GM19035 (cell line): ENCODE results near the gene LRRC4.

Experiments used
- ATAC-seq: cut with Tn5 transposase; IDR thresholded peaks from one replicate; pipeline ENCODE4 v1.9.1; 2021; ENCODE audit not compliant: unreplicated experiment

The LRRC4 gene

GRCh38 chr7:128030654-128031611 is at the start of gene LRRC4:
Gene LRRC4, minus strand, starts transcription at chr7:128031437. Its CDS starts 797 bp downstream, at chr7:128030640.
- peak; percentile 39 for ATAC-seq

GRCh38 chr7:128080169-128080568 is 48.9 kb upstream of the LRRC4 start:
- no peak for ATAC-seq

GRCh38 chr7:128078309-128078708 is 47.1 kb upstream of the LRRC4 start:
- ATAC-seq: no peak

DNA sequence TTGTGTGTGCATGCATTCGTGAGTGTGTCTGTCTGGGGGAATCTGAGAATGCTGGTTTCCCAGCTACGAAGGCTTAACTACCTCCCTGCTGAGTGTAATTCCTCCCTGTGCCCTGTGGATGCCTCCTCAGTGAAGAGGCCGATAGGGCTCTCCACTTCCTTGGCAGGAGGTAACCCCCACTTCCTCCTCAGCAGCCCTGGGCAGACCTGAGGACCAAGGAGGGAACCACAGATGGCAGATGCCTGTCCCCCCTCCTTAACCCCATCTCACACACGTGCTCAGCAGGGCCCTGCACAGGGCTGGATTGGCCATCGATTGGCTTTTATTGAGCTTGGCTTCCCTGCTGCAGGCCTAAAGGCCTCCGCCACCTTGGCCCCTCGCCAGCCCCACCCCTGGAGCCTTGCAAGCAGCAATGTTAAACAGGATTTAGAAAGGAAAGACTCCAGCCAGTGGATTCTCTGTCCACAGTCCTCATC is 45.6 kb upstream of the LRRC4 start:
- ATAC-seq: no peak

DNA sequence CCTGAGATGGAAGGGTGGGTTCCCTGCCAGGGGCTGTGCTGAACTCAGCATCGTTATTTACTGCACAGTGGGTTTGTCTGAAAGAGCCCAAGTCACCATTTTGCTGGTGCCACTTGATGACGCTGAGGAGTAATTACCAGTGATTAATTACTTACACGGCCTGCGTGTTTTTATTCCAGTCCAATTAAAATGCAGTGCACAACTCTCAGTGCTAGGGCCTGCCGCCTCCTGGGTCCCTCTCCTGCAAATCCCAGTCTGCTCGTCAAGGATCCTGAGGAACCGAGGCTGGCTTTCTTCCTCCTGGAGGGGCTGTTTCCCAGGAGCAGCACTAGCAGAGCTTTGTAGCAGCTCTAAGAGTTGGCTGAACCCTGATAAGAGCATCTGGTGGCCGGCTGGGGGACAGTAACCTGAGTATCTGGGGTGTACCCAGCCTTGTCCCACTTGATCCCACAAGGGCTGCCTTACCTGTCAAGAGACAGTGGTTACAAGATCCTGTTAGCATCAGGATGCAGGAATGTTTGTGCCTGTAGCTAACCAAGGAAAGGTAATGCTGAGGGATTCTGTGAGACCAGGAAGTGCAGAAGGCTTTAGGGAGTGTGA is 45.1 kb upstream of the LRRC4 start:
- no peak for ATAC-seq

DNA sequence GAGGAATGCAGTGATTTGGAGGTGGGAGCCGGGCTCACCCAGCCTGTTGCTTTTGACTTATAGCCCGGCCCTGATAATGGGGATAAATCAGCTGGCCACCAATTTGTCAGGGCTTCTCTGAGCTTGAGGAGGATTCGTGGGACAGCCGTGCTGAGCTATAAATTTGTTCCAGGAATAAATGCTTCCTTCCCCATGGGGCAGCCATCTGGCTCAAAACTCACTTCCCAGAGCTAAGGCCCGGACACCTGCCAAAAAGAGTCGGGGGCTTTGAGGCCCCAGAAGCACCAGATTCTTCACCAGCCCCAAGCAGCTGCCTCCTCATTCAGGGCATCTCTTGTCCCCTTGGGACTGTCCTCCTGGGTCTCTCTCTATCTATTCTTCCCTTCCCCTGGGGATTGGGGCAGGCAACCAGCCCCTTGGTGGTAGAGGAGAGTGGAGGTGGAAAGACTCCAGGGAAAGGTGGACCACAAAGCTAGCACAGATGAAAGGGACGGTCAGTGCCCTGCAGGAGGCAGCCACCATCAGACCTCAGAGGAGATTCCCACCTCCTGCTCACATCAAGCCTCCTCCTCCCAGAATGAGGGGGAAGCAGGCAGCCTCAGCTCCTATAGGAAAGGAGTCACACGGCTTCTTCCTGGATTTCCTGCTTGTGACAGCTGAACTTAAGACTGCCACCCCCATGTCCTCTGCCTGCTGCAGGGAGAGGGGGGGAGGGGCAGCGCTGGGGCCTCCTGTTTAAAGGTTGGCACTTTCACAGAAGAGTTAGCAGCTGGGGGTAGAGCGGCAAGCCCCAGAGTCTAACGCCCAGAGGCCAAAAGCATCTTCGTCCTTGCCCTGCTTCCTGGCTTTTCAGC is 44.2 kb upstream of the LRRC4 start:
- ATAC-seq: no peak

DNA sequence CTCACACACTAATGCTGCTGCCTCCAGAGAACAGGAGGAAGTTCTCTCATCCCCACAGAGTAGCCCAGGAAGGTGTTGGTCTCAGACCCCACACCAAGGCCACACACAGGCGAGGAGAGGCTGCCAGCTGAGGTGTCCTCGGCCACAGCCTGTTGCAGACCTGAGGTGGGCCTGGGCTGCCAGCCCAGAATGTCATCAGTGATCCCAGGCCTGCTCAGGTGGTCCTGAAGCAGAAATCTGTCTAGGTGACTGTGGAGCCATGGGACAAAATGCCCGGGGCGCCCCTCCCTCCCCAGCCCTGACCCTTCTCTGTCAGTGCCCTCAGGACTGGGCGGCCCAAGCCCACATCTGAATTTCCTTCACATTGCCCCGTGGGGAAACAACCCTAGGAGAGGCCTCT is 43.5 kb upstream of the LRRC4 start:
- ATAC-seq: no peak

GRCh38 chr7:128074336-128074735 is 43.1 kb upstream of the LRRC4 start:
- ATAC-seq: no peak

DNA sequence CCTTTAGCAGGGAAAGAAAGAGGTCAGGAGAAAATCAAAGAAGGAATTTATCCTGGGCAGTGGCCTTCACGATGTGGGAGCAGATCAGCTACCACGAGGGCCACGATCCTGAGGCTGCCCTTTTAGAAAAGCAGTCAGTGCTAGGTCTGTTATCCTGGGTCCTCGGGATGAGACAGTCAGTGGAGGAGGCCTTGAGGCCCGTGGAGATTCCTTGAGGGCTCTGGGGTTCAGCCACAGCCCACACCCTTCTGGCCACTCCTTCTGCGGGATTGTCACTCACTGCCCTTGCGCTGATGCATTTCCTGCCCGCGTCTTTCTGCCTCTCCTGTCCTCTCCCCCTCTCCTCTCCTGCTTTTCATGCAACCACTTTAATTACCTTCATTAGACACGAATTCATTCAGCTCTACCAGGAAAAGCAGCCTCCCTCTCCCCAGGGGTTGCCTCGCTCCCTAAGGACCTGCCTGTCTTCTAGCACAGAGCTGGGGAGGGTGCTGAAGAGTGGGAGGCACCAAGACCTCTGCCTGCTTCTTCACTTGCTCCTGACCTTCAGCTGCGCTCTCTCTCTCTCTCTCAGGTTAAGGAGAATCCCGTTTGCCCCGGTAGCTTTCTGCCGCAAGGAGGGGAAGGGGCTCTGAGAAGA is 42.6 kb upstream of the LRRC4 start:
- ATAC-seq: no peak

DNA sequence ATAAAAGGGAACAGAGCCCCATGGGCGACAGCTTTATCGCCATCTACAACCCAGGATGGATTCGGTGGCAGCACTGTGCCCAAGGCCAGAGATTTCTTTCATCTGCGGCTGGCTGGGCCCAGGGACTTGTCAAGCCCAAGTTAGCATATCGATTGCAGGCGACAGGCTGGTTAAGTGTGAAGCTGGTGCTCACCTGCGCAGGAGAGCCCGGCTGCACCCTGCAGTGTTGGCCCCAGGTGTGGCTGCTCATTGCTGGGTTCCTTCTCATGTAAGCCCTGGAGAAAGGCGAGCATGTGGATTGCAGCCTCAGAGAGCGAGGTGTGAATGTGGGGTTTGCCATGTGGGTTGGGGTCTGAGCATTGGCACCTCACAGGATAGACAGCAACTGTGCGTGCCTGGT is 40.6 kb upstream of the LRRC4 start:
- no peak for ATAC-seq

DNA sequence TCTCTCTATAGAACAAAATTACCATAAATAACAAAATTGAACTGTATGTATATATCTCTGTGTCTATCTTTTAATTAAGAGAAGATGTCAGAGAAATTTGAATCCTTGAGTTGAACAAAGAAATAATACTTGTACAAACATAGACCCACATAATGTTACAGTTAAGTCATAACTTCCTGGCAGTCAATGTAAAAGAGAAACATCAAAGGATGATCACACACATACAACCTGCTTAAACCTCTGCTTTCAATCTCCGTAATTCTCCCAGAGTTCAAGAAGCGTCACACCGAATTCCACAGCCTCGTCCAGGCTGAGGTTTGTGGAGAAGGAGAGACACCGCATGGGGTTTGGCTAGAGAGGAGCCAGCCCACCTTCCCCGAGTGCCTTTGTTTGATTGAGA is 40.1 kb upstream of the LRRC4 start:
- ATAC-seq: no peak

GRCh38 chr7:128069373-128070364 is 38.4 kb upstream of the LRRC4 start:
- ATAC-seq: no peak

- no peak for ATAC-seq
Measured at GRCh38 chr7:128068785-128069184, 37.5 kb upstream of the LRRC4 start.

GRCh38 chr7:128067983-128068382 is 36.7 kb upstream of the LRRC4 start:
- no peak for ATAC-seq

GRCh38 chr7:128066858-128067257 is 35.6 kb upstream of the LRRC4 start:
- no peak for ATAC-seq

GRCh38 chr7:128066395-128066794 is 35.2 kb upstream of the LRRC4 start:
- ATAC-seq: no peak

- no peak for ATAC-seq
Measured at GRCh38 chr7:128065872-128066271, 34.6 kb upstream of the LRRC4 start.

DNA sequence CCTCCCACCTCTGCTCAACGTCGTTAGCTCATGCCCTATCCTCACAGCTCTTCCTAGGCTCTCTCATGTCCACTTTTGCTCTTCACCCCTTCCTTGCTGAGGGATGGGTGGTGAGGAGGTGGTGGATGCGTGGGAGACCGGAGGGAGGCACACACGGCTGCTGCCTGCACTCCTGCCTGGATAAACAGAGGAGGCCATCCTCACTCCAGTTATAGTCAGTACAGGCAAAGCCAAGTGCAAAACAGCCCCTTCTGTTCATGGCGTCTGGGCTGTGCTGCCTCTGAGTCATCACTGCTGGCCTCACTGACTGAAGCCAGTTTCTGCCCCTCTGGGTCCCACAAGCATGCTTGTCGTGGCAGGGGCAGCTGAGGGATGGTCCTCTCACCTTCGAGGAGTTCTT is 31.9 kb upstream of the LRRC4 start:
- no peak for ATAC-seq

DNA sequence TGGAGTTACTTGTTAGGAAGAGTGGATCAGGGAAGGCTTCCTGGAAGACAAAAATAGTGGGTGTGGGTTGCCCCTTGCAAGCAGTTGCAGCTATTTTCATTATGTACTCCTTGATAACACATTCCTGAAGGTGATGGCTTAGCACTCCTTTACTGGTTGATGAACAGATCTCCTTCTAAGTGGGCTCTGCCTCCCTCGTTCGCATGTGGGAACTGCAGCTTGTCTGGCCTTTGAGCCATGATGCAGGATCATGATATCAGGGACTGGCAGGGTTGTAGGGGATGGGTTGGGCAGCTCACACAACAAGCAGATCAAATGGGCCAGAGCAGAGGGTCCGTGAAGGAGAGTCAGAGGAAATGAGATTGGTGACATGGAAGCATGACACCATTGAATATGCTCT is 28.8 kb upstream of the LRRC4 start:
- no peak for ATAC-seq
